CD14-positive monocyte (primary cell): Measurements from ENCODE around the gene OVCA2. TPM values are rescaled to one million over a fixed set of nuclear protein-coding genes. Genes with fewer than 3 reads are reported as not detected.

Source experiments
- DNase-seq, 3 donors: peaks; one replicate each; pipeline ENCODE4 v3.0.0-alpha.2; 2011 to 2022
- H2AFZ ChIP-seq: 2 replicates; pipeline ENCODE4 v1.6.0; 2012; ENCODE audit warnings: mild to moderate bottlenecking, low read depth, low read length, inconsistent platforms; ENCODE audit not compliant: insufficient read depth, poor library complexity, severe bottlenecking
- H3K27ac ChIP-seq, 2 donors: 1 replicate in 1 of 2; 2 replicates in 1 of 2; pipeline ENCODE4 v1.5.1; 2012 to 2013; ENCODE audit warnings: low read length in 2 of 2, control low read depth in 1 of 2, inconsistent platforms in 1 of 2, low read depth in 1 of 2, mild to moderate bottlenecking in 1 of 2
- H3K27me3 ChIP-seq, 2 donors: one replicate each; pipeline versions ENCODE4 v1.6.0 to v1.6.1; 2011 to 2013; ENCODE audit warnings: low read length in 2 of 2; ENCODE audit not compliant: control insufficient read depth in 2 of 2, insufficient read depth in 2 of 2
- H3K36me3 ChIP-seq, 2 donors: replicated peaks in 1 of 2; 1 replicate in 1 of 2; 2 replicates in 1 of 2; pipeline versions ENCODE4 v1.5.1 to v1.6.1; 2012 to 2013; ENCODE audit warnings: low read length in 2 of 2, control low read depth in 1 of 2, inconsistent platforms in 1 of 2, mild to moderate bottlenecking in 1 of 2; ENCODE audit not compliant: insufficient read depth in 2 of 2, control insufficient read depth in 1 of 2
- H3K4me1 ChIP-seq, 2 donors: 1 replicate in 1 of 2; 2 replicates in 1 of 2; pipeline versions ENCODE4 v1.5.1 to v1.6.1; 2012 to 2013; ENCODE audit warnings: low read length in 2 of 2, control low read depth in 1 of 2, inconsistent platforms in 1 of 2, mild to moderate bottlenecking in 1 of 2, moderate library complexity in 1 of 2; ENCODE audit not compliant: insufficient read depth in 2 of 2, control insufficient read depth in 1 of 2
- H3K4me2 ChIP-seq: replicated peaks from 2 replicates; pipeline ENCODE3; 2012; ENCODE audit warnings: low read length, moderate library complexity, mild to moderate bottlenecking; ENCODE audit not compliant: poor library complexity, severe bottlenecking; ENCODE audit errors: extremely low read depth
- H3K4me3 ChIP-seq, 3 experiments: fragments of 200-600 bp in 1 of 3; sonication (generic) in 1 of 3; replicated peaks in 1 of 3; 1 replicate in 2 of 3; 2 replicates in 1 of 3; pipeline ENCODE4 v1.5.1; 2011 to 2013; ENCODE audit warnings: low read length in 3 of 3, mild to moderate bottlenecking in 3 of 3, control low read depth in 2 of 3, low read depth in 2 of 3, inconsistent platforms in 1 of 3, moderate library complexity in 1 of 3
- H3K79me2 ChIP-seq: 2 replicates; pipeline ENCODE4 v1.6.0; 2012; ENCODE audit warnings: mild to moderate bottlenecking, control low read depth, inconsistent platforms, low read length, moderate library complexity; ENCODE audit not compliant: insufficient read depth
- H3K9ac ChIP-seq: 2 replicates; pipeline ENCODE4 v1.6.0; 2017; ENCODE audit warnings: low read length, mild to moderate bottlenecking; ENCODE audit not compliant: insufficient read depth, poor library complexity, severe bottlenecking
- H3K9me3 ChIP-seq, 2 donors: replicated peaks in 1 of 2; 1 replicate in 1 of 2; 2 replicates in 1 of 2; pipeline versions ENCODE4 v1.5.1 to v1.6.1; 2012 to 2013; ENCODE audit warnings: low read length in 2 of 2, control low read depth in 1 of 2; ENCODE audit not compliant: control insufficient read depth in 1 of 2, insufficient read depth in 1 of 2
- H4K20me1 ChIP-seq: 2 replicates; pipeline ENCODE4 v1.6.0; 2012; ENCODE audit warnings: mild to moderate bottlenecking, low read length, control low read depth, moderate library complexity; ENCODE audit not compliant: insufficient read depth
- H3K27ac Mint-ChIP-seq, 7 donors: one replicate each; pipeline ENCODE4 v1.8.0; 2020; ENCODE audit warnings: mild to moderate bottlenecking in 7 of 7, mixed read lengths in 7 of 7, moderate library complexity in 6 of 7, inconsistent platforms in 2 of 7
- H3K27me3 Mint-ChIP-seq, 3 donors: one replicate each; pipeline ENCODE4 v1.8.0; 2021 to 2022; ENCODE audit warnings: low read depth in 3 of 3, mild to moderate bottlenecking in 3 of 3, mixed read lengths in 3 of 3, moderate library complexity in 3 of 3, inconsistent platforms in 1 of 3
- H3K36me3 Mint-ChIP-seq, 2 donors: one replicate each; pipeline ENCODE4 v1.8.0; 2020; ENCODE audit warnings: mixed read lengths in 2 of 2, inconsistent platforms in 1 of 2, mild to moderate bottlenecking in 1 of 2
- H3K4me1 Mint-ChIP-seq: one replicate; pipeline ENCODE4 v1.8.0; 2020; ENCODE audit warnings: mild to moderate bottlenecking, mixed read lengths
- H3K4me3 Mint-ChIP-seq, 2 donors: one replicate each; pipeline ENCODE4 v1.8.0; 2020; ENCODE audit warnings: mild to moderate bottlenecking in 2 of 2, mixed read lengths in 2 of 2, moderate library complexity in 1 of 2
- H3K9me3 Mint-ChIP-seq, 7 donors: one replicate each; pipeline ENCODE4 v1.8.0; 2020 to 2022; ENCODE audit warnings: mixed read lengths in 7 of 7, mild to moderate bottlenecking in 6 of 7, moderate library complexity in 6 of 7, inconsistent platforms in 2 of 7
- WGBS: methylation state at CpG from one replicate; pipeline ENCODE4 v1.1.5; 2013; ENCODE audit warnings: missing lambda C conversion rate; ENCODE audit not compliant: insufficient coverage; 5-methylcytosine and 5-hydroxymethylcytosine counted together
- intact Hi-C, 2 donors: fragments of 100-400 bp; cut with micrococcal nuclease; formaldehyde crosslinking; loops; one replicate each; pipeline versions ENCODE4 v1.15.0 to v1.15.1; 2023
- polyA plus RNA-seq, 3 donors: library from polyadenylated mRNA; depleted of rRNA in 1 of 3; unstranded in 2 of 3; stranded (reverse) in 1 of 3; fragments of 300-500 nt in 2 of 3; fragments of >200 nt in 1 of 3; fragmentation: Illumina TruSeq in 2 of 3; gene quantifications; 1 replicate in 2 of 3; 2 replicates in 1 of 3; pipeline ENCODE4 v1.2.3, GENCODE V29; 2012 to 2021
- TF ChIP-seq, protein P1 (sequence below): fragments of 200-600 bp; IDR thresholded peaks from one replicate; pipeline ENCODE4 v1.8.0; 2022; ENCODE audit warnings: antibody characterized with exemption, mild to moderate bottlenecking

Gene OVCA2
- polyA plus RNA-seq, 3 donors: 30.5 to 94.9 (median 69.1) TPM

DNA sequence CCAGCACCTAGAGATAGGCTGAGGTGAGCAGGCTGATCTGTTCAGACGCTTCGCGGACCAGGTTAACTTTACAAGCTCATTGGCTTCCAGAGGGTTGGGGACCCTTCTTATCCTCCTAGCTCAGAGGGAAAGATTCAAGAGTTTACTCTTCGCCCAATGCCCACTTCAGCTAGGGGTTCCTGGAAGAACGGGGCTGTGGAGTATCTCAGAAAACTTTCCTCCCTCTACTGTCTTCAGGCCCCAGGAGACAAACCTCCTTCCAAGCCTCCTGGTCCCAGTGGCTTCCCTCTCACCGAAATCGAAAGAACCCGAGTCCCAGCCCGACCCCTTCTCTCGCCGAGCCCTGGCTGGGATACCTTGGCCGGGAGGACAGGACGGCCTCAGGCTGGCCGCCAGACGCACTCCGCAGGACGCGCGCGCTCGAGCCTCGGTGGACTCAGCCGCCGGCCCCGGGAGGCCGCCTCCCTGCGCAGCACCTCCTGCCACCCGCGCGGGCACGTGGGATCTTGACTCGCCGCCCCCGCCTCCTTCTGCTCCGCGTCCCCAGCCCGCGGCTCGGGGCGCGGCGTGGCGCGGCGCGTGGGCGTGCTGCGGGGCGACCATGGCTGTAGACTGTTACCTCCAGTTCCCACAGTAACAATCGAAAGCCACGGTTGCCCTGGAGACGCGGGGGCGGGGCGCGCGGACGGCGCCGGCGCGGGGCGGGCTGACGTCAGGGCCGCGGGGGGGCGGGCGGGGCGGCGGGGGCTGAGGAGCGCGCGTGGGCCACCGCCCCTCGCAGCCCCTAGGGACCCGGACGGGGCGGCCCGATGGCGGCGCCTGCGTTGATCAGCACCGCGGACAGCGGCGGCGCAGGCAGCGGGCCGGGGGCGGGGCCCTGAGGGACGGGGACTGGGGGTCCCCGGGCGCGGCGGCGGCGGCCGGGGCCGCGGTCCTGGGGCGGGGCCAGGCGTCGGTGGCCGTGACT, 7.8 kb downstream of the OVCA2 start:
- Mint-ChIP-seq H3K27ac (peak overlapping the region in 6 of 7 donors; percentile 10 to 77 (median 68)), H3K4me3 (peak overlapping the region; percentile 78 to 86), H3K9me3 (peaks cover 0 to 20% (median 7%) of the 10 kb centered on the region in 7 donors), H3K27me3 (peaks cover 45 to 64% (median 53%) of the 10 kb centered on the region in 3 donors), H3K36me3 (peaks cover 1 to 2% of the 10 kb centered on the region in 2 donors), H3K4me1 (peaks cover 28% of the 10 kb centered on the region)
- Histone ChIP-seq H4K20me1 (peaks cover 4% of the 10 kb centered on the region), H3K79me2 (no peaks in the 10 kb centered on the region), H3K36me3 (peaks cover 0 to 3% of the 10 kb centered on the region in 2 donors), H3K27ac (no peak overlapping the region), H3K27me3 (peaks cover 38 to 56% of the 10 kb centered on the region in 2 donors), H3K9ac (peak overlapping the region; percentile 49), H3K9me3 (no peaks in the 10 kb centered on the region), H3K4me3 (peak overlapping the region; percentile 31 to 83 (median 32)), H2AFZ (peak overlapping the region; percentile 57), H3K4me1 (peaks cover 20 to 42% of the 10 kb centered on the region in 2 donors), H3K4me2 (peak overlapping the region; percentile 98)
- WGBS: 3% methylated on average over 82 of the region's 104 CpGs
- TF ChIP-seq, protein P1, sequence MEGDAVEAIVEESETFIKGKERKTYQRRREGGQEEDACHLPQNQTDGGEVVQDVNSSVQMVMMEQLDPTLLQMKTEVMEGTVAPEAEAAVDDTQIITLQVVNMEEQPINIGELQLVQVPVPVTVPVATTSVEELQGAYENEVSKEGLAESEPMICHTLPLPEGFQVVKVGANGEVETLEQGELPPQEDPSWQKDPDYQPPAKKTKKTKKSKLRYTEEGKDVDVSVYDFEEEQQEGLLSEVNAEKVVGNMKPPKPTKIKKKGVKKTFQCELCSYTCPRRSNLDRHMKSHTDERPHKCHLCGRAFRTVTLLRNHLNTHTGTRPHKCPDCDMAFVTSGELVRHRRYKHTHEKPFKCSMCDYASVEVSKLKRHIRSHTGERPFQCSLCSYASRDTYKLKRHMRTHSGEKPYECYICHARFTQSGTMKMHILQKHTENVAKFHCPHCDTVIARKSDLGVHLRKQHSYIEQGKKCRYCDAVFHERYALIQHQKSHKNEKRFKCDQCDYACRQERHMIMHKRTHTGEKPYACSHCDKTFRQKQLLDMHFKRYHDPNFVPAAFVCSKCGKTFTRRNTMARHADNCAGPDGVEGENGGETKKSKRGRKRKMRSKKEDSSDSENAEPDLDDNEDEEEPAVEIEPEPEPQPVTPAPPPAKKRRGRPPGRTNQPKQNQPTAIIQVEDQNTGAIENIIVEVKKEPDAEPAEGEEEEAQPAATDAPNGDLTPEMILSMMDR: no peak
- intact Hi-C loops: loop anchor here (5.0 to 10.0 kb wide), 3 partner anchors 105 to 303 kb away; no protein-coding TSS in a partner anchor
- peak; percentile 72 to 83 (median 75) for DNase-seq

- Mint-ChIP-seq H3K4me1 (peaks cover 28% of the 10 kb centered on the region), H3K36me3 (no peaks in the 10 kb centered on the region), H3K27ac (no peak overlapping the region), H3K4me3 (no peak overlapping the region), H3K9me3 (peaks cover 0 to 22% (median 7%) of the 10 kb centered on the region in 7 donors), H3K27me3 (peaks cover 45 to 69% (median 57%) of the 10 kb centered on the region in 3 donors)
- peaks cover 24 to 51% of the 10 kb centered on the region in 2 donors for H3K4me1 ChIP-seq
- H3K36me3 ChIP-seq: no peaks in the 10 kb centered on the region
- H3K27me3 ChIP-seq: peaks cover 41 to 60% of the 10 kb centered on the region in 2 donors
- no peaks in the 10 kb centered on the region for H3K79me2 ChIP-seq
- peak overlapping the region in 2 of 3 experiments; percentile 8 to 67 for H3K4me3 ChIP-seq
- H3K9me3 ChIP-seq: no peaks in the 10 kb centered on the region
- H3K27ac ChIP-seq: no peak overlapping the region
- DNase-seq: peak in 2 of 3 donors; percentile 63 to 71
- H2AFZ ChIP-seq: no peak overlapping the region
- peaks cover 7% of the 10 kb centered on the region for H4K20me1 ChIP-seq
- no peak overlapping the region for H3K9ac ChIP-seq
- intact Hi-C loops: loop anchor here (5.0 to 10.0 kb wide), 3 partner anchors 104 to 302 kb away; no protein-coding TSS in a partner anchor
- under 1% methylated on average over 80 of the region's 88 CpGs for whole genome bisulfite sequencing
- peak overlapping the region; percentile 71 for H3K4me2 ChIP-seq
- TF ChIP-seq, protein P1: no peak
Observed at GRCh38 chr17:2050300-2051060, 8.7 kb downstream of the OVCA2 start.
